Measurements from ENCODE around the gene COLEC11. TPM values are rescaled to one million over a fixed set of nuclear protein-coding genes. Genes with fewer than 3 reads are reported as not detected.
"Not testable (repeated sequence)": the region's sequence is repeated elsewhere in the genome, so short reads cannot be mapped to it uniquely, and the experiment has no call there.

COLEC11 gene
- total and polyA plus RNA-seq, 9 of the 15 experiments (the other 6 are each of a cell fraction or from before 2014, with no cell fraction given) = 0.32 to 4.3 (median 1.8) TPM

DNA sequence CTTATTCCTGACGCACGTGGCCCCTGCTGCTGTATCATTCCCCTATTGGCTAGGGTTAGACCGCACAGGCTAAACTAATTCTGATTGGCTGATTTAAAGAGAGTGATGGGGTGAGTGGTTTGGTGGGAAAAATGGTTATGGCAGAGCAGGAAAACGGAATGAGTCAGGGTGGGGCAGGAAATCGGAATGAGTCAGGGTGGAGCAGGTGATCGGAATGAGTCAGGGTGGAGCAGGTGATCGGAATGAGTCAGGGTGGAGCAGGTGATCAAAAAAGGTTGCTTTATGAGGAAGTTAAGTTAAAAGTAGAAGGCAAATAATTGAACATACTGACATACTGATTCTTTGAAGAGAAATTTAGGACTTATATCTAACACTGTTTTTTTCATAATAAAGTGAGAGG, 65.7 kb downstream of the COLEC11 start:
- DNase-seq (ENCODE audit: extremely low read depth in 1 of 4, low spot score in 3 of 4); ATAC-seq; intact Hi-C loops (cut with micrococcal nuclease): not testable (repeated sequence)

More for the DNA sequence above, 65.7 kb downstream of the COLEC11 start:
- H4K20me1 ChIP-seq (replicated peaks; ENCODE audit: control insufficient read depth, insufficient read depth, low read length); CTCF ChIA-PET (ENCODE audit: low intra/inter-chr PET ratio); H2AFZ ChIP-seq (ENCODE audit: low read depth, low read length); H3K4me3 ChIP-seq; FAIRE-seq; H3K4me1 ChIP-seq (replicated peaks in 1 of 2; ENCODE audit: control insufficient read depth in 2 of 2, insufficient read depth in 2 of 2, low read length in 2 of 2); H3K9me3 ChIP-seq (replicated peaks; ENCODE audit: control insufficient read depth, insufficient read depth, low read depth, low read length); H3K9ac ChIP-seq (ENCODE audit: insufficient read depth in 1 of 2, low read depth in 2 of 2, low read length in 2 of 2); H3K4me2 ChIP-seq (ENCODE audit: insufficient read depth, low read length); H3K36me3 ChIP-seq (ENCODE audit: control insufficient read depth, insufficient read depth, low read length); H3K27ac ChIP-seq (ENCODE audit: extremely low read depth, low read depth, low read length); H3K9me1 ChIP-seq (ENCODE audit: control insufficient read depth, insufficient read depth, low read length); H3K79me2 ChIP-seq (ENCODE audit: control insufficient read depth, insufficient read depth, low read length); BruUV-seq (replicated peaks); POLR2A ChIA-PET; TF ChIP-seq JUN (CRISPR knock-in tag; IDR thresholded peaks at IDR 0.05; ENCODE audit: borderline replicate concordance); JUND (tag; IDR thresholded peaks at IDR 0.05; ENCODE audit: borderline replicate concordance, low read depth, low read length); TOE1 (CRISPR knock-in tag; IDR thresholded peaks at IDR 0.05; ENCODE audit: borderline replicate concordance, low read depth): not testable (repeated sequence)
- 0 out of 2 replicates have a peak, but pooled peaks have one; percentile 36 for TF ChIP-seq JUN (IDR thresholded peaks at IDR 0.05; ENCODE audit: borderline replicate concordance, low read depth, low read length)
- TF ChIP-seq ZEB2 (IDR thresholded peaks at IDR 0.05) = peak; percentile 62; the same call in 1 of the 2 replicates
- peak; percentile 36; the same call in 1 of the 2 replicates for TF ChIP-seq JUND (IDR thresholded peaks at IDR 0.05; ENCODE audit: borderline replicate concordance, low read depth, low read length)
- TF ChIP-seq, protein P1, sequence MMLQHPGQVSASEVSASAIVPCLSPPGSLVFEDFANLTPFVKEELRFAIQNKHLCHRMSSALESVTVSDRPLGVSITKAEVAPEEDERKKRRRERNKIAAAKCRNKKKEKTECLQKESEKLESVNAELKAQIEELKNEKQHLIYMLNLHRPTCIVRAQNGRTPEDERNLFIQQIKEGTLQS (IDR thresholded peaks at IDR 0.05) = peak; percentile 84
- TF ChIP-seq, protein P1 (CRISPR knock-in tag; conservative IDR thresholded peaks at IDR 0.05) = not testable (repeated sequence)
- peak; percentile 66; the same call in 1 of the 2 replicates for TF ChIP-seq TOE1 (IDR thresholded peaks at IDR 0.05; ENCODE audit: borderline replicate concordance)
- TF ChIP-seq FOSL1 (tag; conservative IDR thresholded peaks at IDR 0.05) = peak; percentile 71
- peak in 1 of 2 experiments; percentile 65; a peak in 2 of 4 replicates for TF ChIP-seq TRIM24 (IDR thresholded peaks at IDR 0.05)
- in situ Hi-C loops (cut with MboI) = loop anchor here (25.0 kb wide), 1 partner anchor 1548 kb away; no protein-coding TSS in a partner anchor
- 23% methylated on average over 7 of the region's 7 CpGs for WGBS (ENCODE audit: insufficient coverage, low coverage, missing lambda C conversion rate)
- peaks cover 11 to 21% of the 10 kb centered on the region in 2 experiments for H3K27me3 ChIP-seq (ENCODE audit: control insufficient read depth in 2 of 2, insufficient read depth in 2 of 2, low read length in 2 of 2)
